Effector CD4-positive, alpha-beta T cell (primary cell): ENCODE measurements around the gene UBQLN4.
"Not testable (repeated sequence)": the region's sequence is repeated elsewhere in the genome, so short reads cannot be mapped to it uniquely, and the experiment has no call there.

Experiments used
- DNase-seq: peaks from one replicate; pipeline ENCODE4 v3.0.0-alpha.2; 2020

The UBQLN4 gene

GRCh38 chr1:156056326-156056849, 2.8 kb upstream of the UBQLN4 start:
- DNase-seq = no peak

GRCh38 chr1:156055281-156056048, 1.9 kb upstream of the UBQLN4 start:
- no peak for DNase-seq

GRCh38 chr1:156054500-156055280, 1.1 kb upstream of the UBQLN4 start, which contains the start of gene LAMTOR2:
LAMTOR2 (plus strand) TSS chr1:156054782; CDS start chr1:156054890, 108 bp downstream.
- peak; percentile 95 for DNase-seq

GRCh38 chr1:156052862-156053767, 483 bp downstream of the UBQLN4 start:
- peak; percentile 61 for DNase-seq

DNA sequence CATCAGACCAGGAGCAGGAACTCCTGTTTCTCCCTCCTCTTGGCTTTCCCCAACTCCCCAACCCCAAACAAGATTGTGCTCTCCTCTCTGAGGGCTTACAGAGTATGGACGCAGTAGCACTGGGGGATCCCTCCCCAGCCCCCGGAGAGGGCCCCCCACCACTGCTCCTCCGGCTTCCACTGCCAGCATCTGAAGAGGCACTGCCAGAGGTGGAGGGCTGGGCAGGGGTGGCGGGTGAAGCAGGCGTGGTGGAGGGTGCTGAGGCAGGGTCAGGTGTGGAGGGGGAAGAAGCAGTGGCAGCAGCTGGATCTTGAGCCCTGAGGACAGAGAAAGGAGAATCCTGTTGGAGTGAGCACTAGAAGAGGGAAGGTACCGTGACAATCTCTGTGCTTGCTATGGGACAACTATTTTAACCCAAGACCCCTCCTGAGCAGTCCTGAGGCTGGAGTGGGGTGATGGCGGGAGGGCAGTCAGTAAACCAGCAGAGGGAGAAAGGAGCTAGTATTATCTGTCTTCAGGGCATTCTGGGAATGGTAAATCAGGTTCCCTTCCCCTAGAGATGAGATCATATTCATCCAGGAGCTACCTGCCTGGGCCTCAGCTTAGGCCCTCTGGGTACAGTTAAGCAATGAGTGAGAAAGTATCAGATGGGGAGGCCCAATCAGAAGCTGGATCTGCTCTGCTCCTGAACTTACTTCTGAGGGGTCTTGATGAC, 2.4 kb downstream of the UBQLN4 start:
- DNase-seq = no peak

DNA sequence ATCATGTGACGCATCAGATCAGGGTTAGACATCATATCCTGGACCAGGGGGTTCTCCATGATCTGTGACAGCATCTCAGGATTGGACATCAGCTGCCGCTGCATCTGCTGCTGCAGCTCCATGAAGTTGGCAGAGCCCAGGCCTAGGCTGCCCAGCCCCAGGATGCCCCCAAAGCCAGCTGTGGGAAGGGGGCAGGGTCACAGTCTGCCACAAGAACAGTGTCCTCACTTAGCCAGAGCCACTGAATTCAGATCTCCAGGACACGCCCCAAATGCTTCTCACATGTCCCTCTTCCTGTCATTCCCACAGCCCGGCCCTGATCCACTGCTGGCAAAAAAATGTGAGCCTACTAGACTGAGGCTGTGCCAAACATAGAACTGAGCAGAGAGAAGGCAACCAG, 3.2 kb downstream of the UBQLN4 start:
- DNase-seq = no peak

- no peak for DNase-seq
Observed at GRCh38 chr1:156048663-156049258, 4.8 kb downstream of the UBQLN4 start.

- DNase-seq = no peak
Observed at GRCh38 chr1:156045076-156045475, 8.5 kb downstream of the UBQLN4 start.

- no peak for DNase-seq
Observed at GRCh38 chr1:156042828-156043227, 10.8 kb downstream of the UBQLN4 start.

- DNase-seq = not testable (repeated sequence)
Observed at GRCh38 chr1:156034991-156035390, 18.6 kb downstream of the UBQLN4 start.

DNA sequence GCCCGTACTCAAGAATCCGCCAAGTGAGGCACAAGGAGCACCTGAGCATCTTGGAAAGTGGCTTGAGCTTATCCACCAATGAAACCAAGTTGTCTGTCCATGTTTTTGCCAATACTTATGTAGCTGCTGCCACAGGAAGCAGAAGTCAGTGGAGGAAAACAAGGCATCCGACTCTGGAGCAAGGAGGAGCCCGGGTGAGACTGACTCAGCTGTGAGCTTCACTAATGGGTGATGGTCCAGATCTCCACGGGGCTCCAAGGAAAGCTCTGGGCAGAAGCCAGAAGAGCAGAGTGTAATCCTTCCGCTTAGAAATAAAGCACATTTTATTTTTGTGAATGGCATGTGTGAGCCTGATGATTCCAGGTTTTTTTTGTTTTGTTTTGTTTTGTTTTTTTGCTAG, 20.6 kb downstream of the UBQLN4 start:
- DNase-seq = no peak

DNA sequence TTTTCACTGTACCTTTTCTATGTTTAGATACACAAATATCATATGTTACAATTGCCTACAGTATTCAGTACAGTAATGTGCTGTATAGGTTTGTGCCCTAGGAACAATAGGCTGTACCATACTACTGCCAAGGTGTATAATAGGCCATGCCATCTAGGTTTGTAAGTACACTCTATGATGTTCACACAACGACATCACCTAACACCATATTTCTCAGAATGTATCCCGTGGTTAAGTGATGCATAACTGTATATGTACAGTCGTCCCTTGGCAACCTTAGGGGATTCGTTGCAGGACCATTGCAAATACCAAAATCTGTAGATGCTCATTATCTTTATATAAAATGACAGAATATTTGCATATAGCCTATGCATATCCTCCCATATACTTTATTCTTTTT, 27.0 kb downstream of the UBQLN4 start:
- DNase-seq = no peak

DNA sequence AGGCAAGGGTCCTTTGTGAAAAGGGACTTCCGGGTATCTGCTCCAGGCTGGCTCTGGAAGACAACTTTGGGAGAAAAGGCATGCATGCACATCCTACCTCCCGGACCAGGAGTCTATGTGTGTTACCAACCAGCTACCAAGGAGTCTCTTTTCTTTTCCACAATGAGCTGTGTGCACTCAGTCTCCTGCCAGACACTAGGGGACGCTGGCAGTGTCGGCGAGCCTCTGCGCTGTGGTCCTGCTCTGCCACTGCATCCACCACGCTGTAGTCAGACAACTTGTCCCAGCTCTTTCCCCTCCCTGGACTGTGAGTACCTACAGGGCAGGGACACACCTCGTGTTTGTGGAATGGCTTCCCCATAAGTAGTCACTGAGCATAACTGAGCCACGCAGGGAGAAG, 27.7 kb downstream of the UBQLN4 start:
- no peak for DNase-seq

GRCh38 chr1:156024801-156025200, 28.8 kb downstream of the UBQLN4 start:
- DNase-seq = no peak

DNA sequence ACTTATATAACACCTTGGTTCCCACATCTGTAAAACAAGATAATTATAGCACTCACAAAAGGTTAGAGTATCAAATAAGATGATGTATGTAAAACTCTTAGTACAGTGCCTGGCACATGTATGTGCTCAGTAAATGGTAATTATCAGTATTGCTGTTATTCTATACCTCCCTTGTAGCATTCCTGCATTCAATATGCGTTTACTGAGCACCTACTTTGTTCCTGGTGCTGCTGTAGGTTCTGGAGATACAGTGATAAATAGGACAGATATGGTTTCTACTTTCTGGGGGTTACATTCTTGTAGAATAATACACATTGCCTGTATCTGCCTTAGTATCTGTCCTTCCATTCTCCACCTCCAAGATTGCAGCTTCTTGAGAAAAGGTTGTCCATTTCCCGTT, 31.6 kb downstream of the UBQLN4 start:
- no peak for DNase-seq

- no peak for DNase-seq
Observed at GRCh38 chr1:156021093-156021428, 32.5 kb downstream of the UBQLN4 start.

DNA sequence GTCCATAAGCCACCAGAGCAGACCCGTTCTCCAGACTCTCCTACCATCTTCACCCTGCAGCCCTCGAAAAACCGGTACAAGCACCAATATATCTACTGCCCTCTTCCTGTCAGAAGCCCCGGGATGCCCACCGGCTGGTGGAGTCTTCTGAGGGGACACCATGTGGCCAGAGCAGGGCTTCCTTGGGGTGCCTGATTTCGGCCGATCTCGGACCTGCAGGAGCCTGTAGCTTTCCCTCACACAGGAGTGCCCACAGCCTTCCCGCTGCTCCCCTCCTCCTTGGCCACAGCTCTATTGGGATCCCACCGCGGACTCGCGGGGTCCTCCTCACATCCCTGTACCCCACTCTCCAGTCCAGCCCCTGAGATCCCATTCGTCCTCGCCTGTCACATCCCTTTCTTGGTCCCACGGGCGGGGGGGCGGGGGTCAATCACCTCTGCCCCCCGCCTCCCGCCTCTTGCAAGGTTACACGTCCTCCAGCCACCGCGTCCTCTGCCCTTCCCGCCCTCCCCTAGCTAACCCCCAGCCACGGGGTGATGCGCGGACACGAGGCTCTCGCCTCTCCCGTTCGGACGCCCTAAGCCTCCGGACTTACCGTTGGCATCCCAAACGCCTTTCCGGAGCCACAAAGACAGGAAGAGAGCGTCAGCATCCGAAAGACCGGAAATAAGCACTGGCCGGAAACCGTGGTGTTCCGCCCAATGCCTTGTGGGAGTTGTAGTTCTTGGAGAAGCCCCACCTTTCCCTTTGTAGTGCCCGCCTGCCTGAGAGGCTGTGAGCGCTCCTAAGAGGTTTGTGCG, 33.1 kb downstream of the UBQLN4 start, which contains the start of gene SSR2:
TSS of gene SSR2 (minus strand) at position 659 of the 800 bp plus-strand sequence. CDS start 784 bp downstream, outside the sequence.
- DNase-seq = peak; percentile 80

DNA sequence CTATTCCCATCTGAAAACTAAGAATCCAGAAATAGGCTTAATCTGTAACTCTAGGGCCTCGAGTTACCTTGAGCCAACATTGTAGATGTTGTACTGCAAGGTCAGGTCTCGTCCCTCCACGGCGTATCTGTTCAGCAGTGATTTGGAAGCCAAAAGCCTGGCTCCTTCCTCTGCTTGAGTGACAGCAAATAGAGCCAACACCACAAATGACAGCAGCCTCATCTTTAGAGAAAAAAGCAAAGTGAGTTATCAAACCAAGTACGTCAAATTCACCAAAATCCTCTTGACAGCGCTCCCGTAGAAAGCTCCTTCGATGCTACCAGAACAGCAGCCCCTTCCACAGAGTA, 33.7 kb downstream of the UBQLN4 start:
- DNase-seq = no peak

DNA sequence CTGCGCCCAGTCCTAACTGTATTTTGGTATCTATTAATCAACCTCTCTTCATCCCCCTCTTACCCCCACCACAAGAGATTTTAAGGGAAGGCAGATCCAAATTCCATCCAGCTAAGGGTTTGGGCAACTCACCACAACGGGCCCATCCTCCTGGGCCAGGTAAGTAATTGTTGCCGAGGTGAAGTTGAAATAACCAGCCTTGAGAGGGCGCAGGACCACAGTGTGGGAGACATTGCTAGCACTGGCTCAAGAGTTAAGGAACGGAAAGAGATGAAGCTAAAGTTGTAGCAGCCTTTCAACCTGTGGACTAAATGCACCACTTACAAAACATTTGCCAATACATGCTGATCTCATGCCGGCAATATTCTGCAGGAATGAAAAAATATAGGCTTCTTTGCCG, 38.8 kb downstream of the UBQLN4 start:
- no peak for DNase-seq

- DNase-seq = no peak
Observed at GRCh38 chr1:156012051-156012817, 41.4 kb downstream of the UBQLN4 start.
